Hepatocyte (in vitro differentiated cells): ENCODE results near the gene LGI4.

Experiments used
- EZH2 ChIP-seq: fragments of 200-600 bp; sonication (generic); IDR thresholded peaks from 2 replicates; pipeline ENCODE4 v1.6.1; 2016; ENCODE audit warnings: antibody characterized with exemption, mild to moderate bottlenecking, borderline replicate concordance
- EZH2phosphoT487 ChIP-seq: fragments of 200-600 bp; sonication (generic); IDR thresholded peaks from one replicate; pipeline ENCODE4 v1.6.1; 2018; ENCODE audit warnings: antibody characterized with exemption, mild to moderate bottlenecking, low read depth, moderate library complexity; ENCODE audit not compliant: unreplicated experiment, severe bottlenecking
- TF ChIP-seq, protein P1 (sequence below): fragments of 200-600 bp; sonication (generic); IDR thresholded peaks from 2 replicates; pipeline ENCODE4 v1.5.1; 2016; ENCODE audit warnings: antibody characterized with exemption, mild to moderate bottlenecking; ENCODE audit not compliant: poor library complexity

GRCh38 chr19:35142606-35143230, 7.9 kb upstream of the LGI4 start:
- TF ChIP-seq EZH2 (no peak), EZH2phosphoT487 (no peak)
- TF ChIP-seq, protein P1, sequence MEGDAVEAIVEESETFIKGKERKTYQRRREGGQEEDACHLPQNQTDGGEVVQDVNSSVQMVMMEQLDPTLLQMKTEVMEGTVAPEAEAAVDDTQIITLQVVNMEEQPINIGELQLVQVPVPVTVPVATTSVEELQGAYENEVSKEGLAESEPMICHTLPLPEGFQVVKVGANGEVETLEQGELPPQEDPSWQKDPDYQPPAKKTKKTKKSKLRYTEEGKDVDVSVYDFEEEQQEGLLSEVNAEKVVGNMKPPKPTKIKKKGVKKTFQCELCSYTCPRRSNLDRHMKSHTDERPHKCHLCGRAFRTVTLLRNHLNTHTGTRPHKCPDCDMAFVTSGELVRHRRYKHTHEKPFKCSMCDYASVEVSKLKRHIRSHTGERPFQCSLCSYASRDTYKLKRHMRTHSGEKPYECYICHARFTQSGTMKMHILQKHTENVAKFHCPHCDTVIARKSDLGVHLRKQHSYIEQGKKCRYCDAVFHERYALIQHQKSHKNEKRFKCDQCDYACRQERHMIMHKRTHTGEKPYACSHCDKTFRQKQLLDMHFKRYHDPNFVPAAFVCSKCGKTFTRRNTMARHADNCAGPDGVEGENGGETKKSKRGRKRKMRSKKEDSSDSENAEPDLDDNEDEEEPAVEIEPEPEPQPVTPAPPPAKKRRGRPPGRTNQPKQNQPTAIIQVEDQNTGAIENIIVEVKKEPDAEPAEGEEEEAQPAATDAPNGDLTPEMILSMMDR: peak; percentile 86
